Mesendoderm (in vitro differentiated cells): ENCODE measurements around the gene CRYBG1.

Source experiments
- DNase-seq: peaks from one replicate; pipeline ENCODE4 v3.0.0; 2013
- H2AK5ac ChIP-seq: 2 replicates; pipeline ENCODE4 v1.6.1; 2013; ENCODE audit warnings: low read length, inconsistent platforms
- H2BK120ac ChIP-seq: 2 replicates; pipeline ENCODE4 v1.6.1; 2013; ENCODE audit warnings: low read depth, mild to moderate bottlenecking, low read length, moderate library complexity, mixed read lengths
- H2BK15ac ChIP-seq: replicated peaks from 2 replicates; pipeline ENCODE4 v1.6.1; 2013; ENCODE audit warnings: low read depth, mild to moderate bottlenecking, moderate library complexity
- H2BK5ac ChIP-seq: 2 replicates; pipeline ENCODE4 v1.6.1; 2013; ENCODE audit warnings: low read length, inconsistent platforms
- H3K18ac ChIP-seq: 2 replicates; pipeline ENCODE4 v1.6.1; 2013; ENCODE audit warnings: mild to moderate bottlenecking, low read length, mixed read lengths
- H3K23ac ChIP-seq: one replicate; pipeline ENCODE4 v1.6.1; 2013; ENCODE audit warnings: low read length
- H3K27ac ChIP-seq: 2 replicates; pipeline ENCODE4 v1.5.1; 2013; ENCODE audit warnings: low read depth, mild to moderate bottlenecking, inconsistent platforms, low read length, moderate library complexity
- H3K27me3 ChIP-seq: 2 replicates; pipeline ENCODE4 v1.6.1; 2013; ENCODE audit warnings: low read length, control low read depth, mild to moderate bottlenecking, inconsistent platforms; ENCODE audit not compliant: insufficient read depth, poor library complexity
- H3K36me3 ChIP-seq: 2 replicates; pipeline ENCODE4 v1.6.1; 2013; ENCODE audit warnings: low read length, inconsistent platforms; ENCODE audit not compliant: control insufficient read depth, insufficient read depth
- H3K4ac ChIP-seq: one replicate; pipeline ENCODE4 v1.6.1; 2013; ENCODE audit warnings: low read depth, mild to moderate bottlenecking, low read length, moderate library complexity
- H3K4me1 ChIP-seq: 2 replicates; pipeline ENCODE4 v1.6.1; 2013; ENCODE audit warnings: low read depth, low read length, inconsistent platforms; ENCODE audit not compliant: control insufficient read depth
- H3K4me2 ChIP-seq: 2 replicates; pipeline ENCODE4 v1.6.1; 2013; ENCODE audit warnings: low read length
- H3K4me3 ChIP-seq: 2 replicates; pipeline ENCODE4 v1.5.1; 2013; ENCODE audit warnings: mild to moderate bottlenecking, low read length
- H3K56ac ChIP-seq: one replicate; pipeline ENCODE4 v1.6.1; 2013; ENCODE audit warnings: low read length
- H3K79me1 ChIP-seq: 2 replicates; pipeline ENCODE4 v1.6.1; 2013; ENCODE audit warnings: low read length, inconsistent platforms
- H3K79me2 ChIP-seq: 2 replicates; pipeline ENCODE4 v1.6.1; 2013; ENCODE audit warnings: mild to moderate bottlenecking, low read length; ENCODE audit not compliant: control insufficient read depth, insufficient read depth
- H3K9ac ChIP-seq: 2 replicates; pipeline ENCODE4 v1.6.1; 2013; ENCODE audit warnings: low read length, inconsistent platforms
- H4K5ac ChIP-seq: one replicate; pipeline ENCODE4 v1.6.1; 2013; ENCODE audit warnings: low read length
- H4K8ac ChIP-seq: one replicate; pipeline ENCODE4 v1.6.1; 2013; ENCODE audit warnings: low read depth, mild to moderate bottlenecking, control low read depth, low read length, moderate library complexity
- WGBS: extraction: QIAGEN DNeasy Blood & Tissue Kit; methylation state at CpG from one replicate; pipeline ENCODE4 v1.1.7; 2013; ENCODE audit warnings: low lambda C conversion rate, missing lambda C conversion rate; ENCODE audit not compliant: insufficient coverage; ENCODE audit errors: extremely low coverage; 5-methylcytosine and 5-hydroxymethylcytosine counted together

Gene CRYBG1

DNA sequence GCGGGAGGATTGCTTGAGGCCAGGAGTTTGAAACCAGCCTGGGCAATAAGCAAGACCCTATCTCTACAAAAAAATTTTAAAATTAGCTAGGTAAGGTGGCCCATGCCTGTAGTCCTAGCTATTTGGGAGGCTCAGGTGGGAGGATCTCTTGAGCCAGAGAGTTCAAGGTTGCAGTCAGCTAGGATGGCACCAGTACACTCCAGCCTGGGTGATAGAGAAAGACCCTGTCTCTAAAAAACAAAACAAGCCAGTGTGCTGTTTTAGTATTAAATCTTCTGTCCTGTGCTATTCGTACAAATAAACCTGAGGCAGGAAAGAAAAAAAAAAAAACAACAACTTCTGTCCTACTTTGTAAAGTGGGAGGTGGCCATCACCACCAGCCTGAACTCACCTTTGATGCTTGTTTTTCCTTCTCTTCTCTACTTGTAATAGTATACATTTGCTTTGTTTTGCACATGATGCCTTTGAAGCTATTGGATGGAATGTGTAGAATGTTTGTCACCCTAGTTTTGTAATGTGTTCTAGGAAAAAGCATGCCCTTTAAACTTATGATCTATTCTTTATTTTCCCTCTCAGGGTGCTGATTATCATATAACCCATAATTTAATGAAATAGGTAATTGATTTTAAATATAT lies 102.5 kb downstream of the CRYBG1 start:
- Histone ChIP-seq H3K56ac (no peak overlapping the region), H3K4me2 (no peak overlapping the region), H3K23ac (no peak overlapping the region), H3K4me1 (no peaks in the 10 kb centered on the region), H3K79me2 (no peaks in the 10 kb centered on the region), H2AK5ac (no peak overlapping the region), H4K8ac (no peak overlapping the region), H4K5ac (no peak overlapping the region), H3K18ac (no peak overlapping the region), H3K79me1 (no peaks in the 10 kb centered on the region), H2BK15ac (no peak overlapping the region), H3K27ac (no peak overlapping the region), H2BK120ac (no peak overlapping the region), H3K9ac (no peak overlapping the region), H2BK5ac (no peak overlapping the region), H3K4ac (no peak overlapping the region), H3K27me3 (no peaks in the 10 kb centered on the region), H3K36me3 (no peaks in the 10 kb centered on the region), H3K4me3 (no peak overlapping the region)
- DNase-seq: no peak
- WGBS: no CpG with 5 or more reads among the region's 2 CpGs

DNA sequence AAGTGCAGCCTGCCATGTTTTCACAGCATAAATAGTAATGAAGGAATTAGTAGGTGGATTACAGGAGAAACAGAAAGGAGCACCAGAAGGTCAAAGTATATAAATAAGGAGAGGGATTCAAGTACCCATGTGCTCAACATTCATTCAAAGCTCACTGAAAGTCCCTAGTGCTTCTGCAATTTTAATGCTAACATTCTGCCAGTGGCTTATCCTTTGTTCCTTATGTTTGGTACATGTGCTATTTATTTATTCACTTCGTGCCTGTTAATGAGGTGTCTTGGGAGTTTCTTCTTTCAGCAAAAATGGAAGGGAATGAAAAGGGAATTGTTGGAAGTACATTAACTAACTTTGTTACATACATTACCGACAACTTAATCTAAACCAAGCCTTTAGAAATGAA lies 105.7 kb downstream of the CRYBG1 start:
- Histone ChIP-seq H3K9ac (no peak overlapping the region), H4K8ac (no peak overlapping the region), H3K79me1 (no peaks in the 10 kb centered on the region), H3K23ac (no peak overlapping the region), H3K4me1 (no peaks in the 10 kb centered on the region), H3K4ac (no peak overlapping the region), H3K79me2 (no peaks in the 10 kb centered on the region), H4K5ac (no peak overlapping the region), H2BK120ac (no peak overlapping the region), H2BK5ac (no peak overlapping the region), H3K56ac (no peak overlapping the region), H3K4me3 (no peak overlapping the region), H3K27me3 (no peaks in the 10 kb centered on the region), H3K27ac (no peak overlapping the region), H2BK15ac (no peak overlapping the region), H3K4me2 (no peak overlapping the region), H3K36me3 (no peaks in the 10 kb centered on the region), H2AK5ac (no peak overlapping the region), H3K18ac (no peak overlapping the region)
- no CpG with 5 or more reads among the region's 2 CpGs for whole genome bisulfite sequencing
- no peak for DNase-seq

DNA sequence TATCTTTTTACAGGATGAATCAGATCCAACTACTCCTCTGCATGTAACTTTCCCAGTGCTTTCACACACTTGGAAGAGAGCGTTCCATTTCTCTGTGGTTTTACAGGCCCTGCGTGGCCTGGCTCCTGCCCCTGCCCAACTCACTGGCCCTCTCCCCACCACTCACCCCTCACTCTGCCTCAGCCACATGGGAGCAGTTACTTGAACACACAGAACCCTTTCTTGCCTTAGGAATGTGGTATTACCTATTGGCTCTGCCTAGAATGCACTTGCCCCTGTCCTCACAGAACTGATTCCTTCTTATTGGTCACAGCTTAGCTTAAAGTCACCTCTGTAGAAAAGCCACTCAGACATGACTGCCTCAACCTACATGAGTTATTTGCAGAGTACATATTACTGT lies 108.4 kb downstream of the CRYBG1 start:
- Histone ChIP-seq H2BK15ac (no peak overlapping the region), H2AK5ac (no peak overlapping the region), H2BK5ac (no peak overlapping the region), H3K79me2 (no peaks in the 10 kb centered on the region), H3K4me2 (no peak overlapping the region), H3K27me3 (no peaks in the 10 kb centered on the region), H2BK120ac (no peak overlapping the region), H3K4me1 (no peaks in the 10 kb centered on the region), H3K4ac (no peak overlapping the region), H3K36me3 (no peaks in the 10 kb centered on the region), H3K79me1 (no peaks in the 10 kb centered on the region), H4K8ac (no peak overlapping the region), H3K56ac (no peak overlapping the region), H3K9ac (no peak overlapping the region), H3K27ac (no peak overlapping the region), H4K5ac (no peak overlapping the region), H3K4me3 (no peak overlapping the region), H3K18ac (no peak overlapping the region), H3K23ac (no peak overlapping the region)
- no peak for DNase-seq
- no CpG with 5 or more reads among the region's 2 CpGs for WGBS

DNA sequence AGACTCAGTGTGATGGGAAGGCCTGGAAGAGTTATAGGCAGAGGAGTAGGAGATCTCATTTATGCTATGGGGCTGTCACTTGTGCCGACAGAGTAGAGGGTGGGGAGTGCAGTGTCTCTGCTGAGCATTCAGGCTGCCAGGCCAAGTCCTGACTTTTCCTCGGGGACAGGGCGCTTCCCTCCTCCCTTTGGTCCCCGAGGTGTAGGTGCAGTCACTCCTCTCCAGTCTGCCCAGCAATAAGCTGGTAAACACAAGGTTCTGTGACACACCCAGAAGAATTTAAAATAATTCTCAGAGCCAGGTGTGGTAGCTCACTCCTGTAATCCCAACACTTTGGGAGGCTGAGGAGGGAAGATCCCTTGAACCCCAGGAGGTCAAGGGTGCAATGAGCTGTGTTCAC lies 109.4 kb downstream of the CRYBG1 start:
- Histone ChIP-seq H3K4me2 (no peak overlapping the region), H3K18ac (no peak overlapping the region), H3K4ac (no peak overlapping the region), H3K79me1 (no peaks in the 10 kb centered on the region), H2AK5ac (no peak overlapping the region), H3K23ac (no peak overlapping the region), H3K56ac (no peak overlapping the region), H3K9ac (no peak overlapping the region), H3K4me3 (no peak overlapping the region), H3K27ac (no peak overlapping the region), H2BK120ac (no peak overlapping the region), H4K8ac (no peak overlapping the region), H3K36me3 (no peaks in the 10 kb centered on the region), H3K27me3 (no peaks in the 10 kb centered on the region), H3K79me2 (no peaks in the 10 kb centered on the region), H4K5ac (no peak overlapping the region), H2BK5ac (no peak overlapping the region), H2BK15ac (no peak overlapping the region), H3K4me1 (no peaks in the 10 kb centered on the region)
- DNase-seq: no peak
- WGBS: no CpG with 5 or more reads among the region's 4 CpGs

DNA sequence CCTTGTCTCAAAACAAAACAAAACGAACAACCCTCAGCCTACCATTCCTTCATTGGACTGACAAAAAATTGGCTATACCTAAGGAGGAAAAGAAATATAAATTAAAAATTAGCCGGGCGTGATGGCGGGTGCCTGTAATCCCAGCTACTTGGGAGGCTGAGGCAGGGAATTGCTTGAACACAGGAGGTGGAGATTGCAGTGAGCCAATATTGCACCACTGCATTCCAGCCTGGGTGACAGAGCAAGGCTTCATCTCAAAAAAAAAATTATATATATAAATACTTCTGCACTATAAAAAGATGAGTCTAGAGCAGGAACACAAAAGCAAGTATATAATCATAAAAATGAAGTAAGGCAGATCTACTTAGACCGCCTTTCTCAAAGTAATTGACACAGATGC lies 109.8 kb downstream of the CRYBG1 start:
- no peak overlapping the region for H3K23ac ChIP-seq
- H2BK5ac ChIP-seq: no peak overlapping the region
- no peaks in the 10 kb centered on the region for H3K79me2 ChIP-seq
- H4K5ac ChIP-seq: no peak overlapping the region
- DNase-seq: no peak
- no peaks in the 10 kb centered on the region for H3K4me1 ChIP-seq
- no peak overlapping the region for H3K56ac ChIP-seq
- H3K4me2 ChIP-seq: no peak overlapping the region
- no peak overlapping the region for H3K9ac ChIP-seq
- no peaks in the 10 kb centered on the region for H3K79me1 ChIP-seq
- H2BK15ac ChIP-seq: no peak overlapping the region
- no peaks in the 10 kb centered on the region for H3K27me3 ChIP-seq
- no peak overlapping the region for H3K4ac ChIP-seq
- no peaks in the 10 kb centered on the region for H3K36me3 ChIP-seq
- no peak overlapping the region for H2BK120ac ChIP-seq
- H2AK5ac ChIP-seq: no peak overlapping the region
- H3K18ac ChIP-seq: no peak overlapping the region
- H4K8ac ChIP-seq: no peak overlapping the region
- WGBS: no CpG with 5 or more reads among the region's 5 CpGs
- H3K4me3 ChIP-seq: no peak overlapping the region
- H3K27ac ChIP-seq: no peak overlapping the region

DNA sequence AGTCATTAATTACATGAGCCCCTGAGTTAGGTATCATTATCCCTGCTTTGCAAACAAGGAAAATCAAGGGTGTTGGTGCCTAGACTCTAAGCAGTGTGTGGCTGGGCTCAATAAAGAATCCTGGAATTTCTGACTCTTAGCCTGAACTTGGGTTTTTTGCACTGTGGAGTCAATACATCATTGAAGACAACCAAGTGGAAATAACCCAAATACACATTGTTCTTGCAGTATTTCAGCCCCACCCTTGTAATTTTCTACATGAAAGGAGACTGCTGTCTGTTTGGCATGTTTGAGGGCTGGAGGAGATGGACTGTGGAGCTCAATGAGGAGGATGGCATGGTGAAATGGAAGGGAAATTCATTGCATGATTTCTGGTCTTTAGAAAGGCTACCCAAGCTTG lies 110.3 kb downstream of the CRYBG1 start:
- no peak overlapping the region for H3K9ac ChIP-seq
- H3K18ac ChIP-seq: no peak overlapping the region
- H3K4me1 ChIP-seq: no peaks in the 10 kb centered on the region
- no peak overlapping the region for H4K8ac ChIP-seq
- no peaks in the 10 kb centered on the region for H3K79me2 ChIP-seq
- no peak overlapping the region for H2BK120ac ChIP-seq
- DNase-seq: no peak
- no peak overlapping the region for H2BK15ac ChIP-seq
- H3K4me2 ChIP-seq: no peak overlapping the region
- no peak overlapping the region for H3K4me3 ChIP-seq
- no peak overlapping the region for H4K5ac ChIP-seq
- no peak overlapping the region for H2BK5ac ChIP-seq
- H3K23ac ChIP-seq: no peak overlapping the region
- no peak overlapping the region for H3K4ac ChIP-seq
- no peak overlapping the region for H3K27ac ChIP-seq
- H3K79me1 ChIP-seq: no peaks in the 10 kb centered on the region
- H3K27me3 ChIP-seq: no peaks in the 10 kb centered on the region
- H3K56ac ChIP-seq: no peak overlapping the region
- H3K36me3 ChIP-seq: no peaks in the 10 kb centered on the region
- no peak overlapping the region for H2AK5ac ChIP-seq
